ENCODE measurements around the gene ZNRF3.

DNA sequence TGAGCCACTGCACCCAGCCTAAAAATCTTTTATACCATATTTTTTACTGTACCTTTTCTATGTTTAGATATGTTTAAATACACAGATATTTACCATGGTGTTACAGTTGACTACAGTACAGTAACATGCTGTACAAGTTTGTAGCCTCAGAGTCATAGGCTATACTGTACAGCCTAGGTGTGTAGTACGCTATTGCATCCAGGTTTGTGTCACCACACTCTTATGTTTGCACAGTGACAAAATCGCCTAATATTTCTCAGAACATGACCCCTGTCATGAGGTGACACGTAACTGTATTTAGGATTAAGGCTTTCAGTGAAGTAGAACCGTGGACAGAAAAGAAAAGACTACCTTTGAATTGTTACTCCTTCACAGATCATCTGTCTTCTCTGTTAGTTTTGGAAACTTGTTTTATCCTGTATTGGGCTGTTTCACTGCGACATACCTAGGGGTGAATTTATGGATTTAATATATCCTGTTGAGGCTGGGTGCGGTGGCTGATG lies 83.8 kb downstream of the ZNRF3 start:
- TF ChIP-seq, protein P1, sequence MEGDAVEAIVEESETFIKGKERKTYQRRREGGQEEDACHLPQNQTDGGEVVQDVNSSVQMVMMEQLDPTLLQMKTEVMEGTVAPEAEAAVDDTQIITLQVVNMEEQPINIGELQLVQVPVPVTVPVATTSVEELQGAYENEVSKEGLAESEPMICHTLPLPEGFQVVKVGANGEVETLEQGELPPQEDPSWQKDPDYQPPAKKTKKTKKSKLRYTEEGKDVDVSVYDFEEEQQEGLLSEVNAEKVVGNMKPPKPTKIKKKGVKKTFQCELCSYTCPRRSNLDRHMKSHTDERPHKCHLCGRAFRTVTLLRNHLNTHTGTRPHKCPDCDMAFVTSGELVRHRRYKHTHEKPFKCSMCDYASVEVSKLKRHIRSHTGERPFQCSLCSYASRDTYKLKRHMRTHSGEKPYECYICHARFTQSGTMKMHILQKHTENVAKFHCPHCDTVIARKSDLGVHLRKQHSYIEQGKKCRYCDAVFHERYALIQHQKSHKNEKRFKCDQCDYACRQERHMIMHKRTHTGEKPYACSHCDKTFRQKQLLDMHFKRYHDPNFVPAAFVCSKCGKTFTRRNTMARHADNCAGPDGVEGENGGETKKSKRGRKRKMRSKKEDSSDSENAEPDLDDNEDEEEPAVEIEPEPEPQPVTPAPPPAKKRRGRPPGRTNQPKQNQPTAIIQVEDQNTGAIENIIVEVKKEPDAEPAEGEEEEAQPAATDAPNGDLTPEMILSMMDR (IDR thresholded peaks at IDR 0.05) = no peak
- TF ChIP-seq POLR2A (IDR thresholded peaks at IDR 0.05; ENCODE audit: low read depth) (no peak), EP300 (IDR thresholded peaks at IDR 0.05) (no peak)
